ENCODE results near the gene GOLT1A.
"Not testable (repeated sequence)": the region's sequence is repeated elsewhere in the genome, so short reads cannot be mapped to it uniquely, and the experiment has no call there.

GOLT1A gene

DNA sequence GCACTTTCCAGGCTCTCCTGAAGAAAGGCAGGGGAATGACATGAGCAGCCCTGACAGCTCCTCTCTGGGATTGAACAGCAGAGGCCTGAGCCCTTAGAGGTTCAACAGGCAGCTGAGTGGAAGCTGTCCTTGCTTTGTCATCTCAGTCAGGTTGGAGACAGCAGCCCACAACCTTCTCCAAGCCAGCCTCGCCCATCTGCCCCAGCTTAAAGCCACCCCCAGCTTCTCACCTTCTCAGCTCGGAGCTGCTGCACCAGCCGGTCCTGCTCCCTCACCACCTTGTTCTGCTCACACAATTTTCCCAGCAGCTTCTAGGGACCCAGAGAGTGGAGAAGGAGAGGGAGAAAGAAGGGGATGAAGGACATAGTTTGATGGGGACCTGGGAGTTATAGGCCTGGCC lies 35.2 kb upstream of the GOLT1A start:
- DNase-seq = no peak

DNA sequence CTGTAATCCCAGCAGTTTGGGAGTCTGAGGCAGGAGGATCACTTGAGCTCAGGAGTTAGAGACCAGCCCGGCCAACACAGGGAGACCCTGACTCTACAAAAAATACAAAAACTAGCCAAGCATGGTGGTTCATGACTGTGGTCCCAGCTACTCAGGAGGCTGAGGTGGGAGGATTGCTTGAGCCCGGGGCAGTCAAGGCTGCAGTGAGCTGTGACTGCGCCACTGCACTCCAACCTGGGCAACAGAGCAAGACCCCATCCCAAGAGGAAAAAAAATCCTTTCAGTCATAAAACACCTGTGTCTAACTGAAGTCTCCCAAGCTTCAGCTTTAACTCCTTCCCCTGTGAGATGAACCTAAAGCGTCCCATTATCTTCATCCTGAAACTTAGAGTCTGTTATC lies 33.1 kb upstream of the GOLT1A start:
- no peak for DNase-seq

DNA sequence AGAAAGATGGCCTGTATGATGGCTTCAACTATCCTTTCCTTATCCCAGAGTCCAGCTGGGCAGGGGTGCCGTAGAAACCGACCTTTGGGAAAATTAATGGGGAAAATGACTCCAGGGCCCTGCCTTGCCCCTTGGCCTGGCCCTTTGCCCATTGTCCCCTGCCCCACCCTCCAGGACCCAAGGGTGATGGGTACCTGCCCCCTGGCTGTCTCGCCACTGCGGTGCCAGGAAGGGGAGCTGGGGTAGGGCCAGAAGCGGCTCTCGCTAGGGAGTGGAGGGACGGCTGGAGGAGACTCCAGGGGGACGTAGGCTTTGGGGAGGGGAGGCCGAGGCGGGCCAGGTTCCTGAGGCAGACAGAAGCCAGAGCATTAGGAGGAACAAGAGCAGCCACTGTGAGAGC lies 29.1 kb upstream of the GOLT1A start:
- no peak for DNase-seq

DNA sequence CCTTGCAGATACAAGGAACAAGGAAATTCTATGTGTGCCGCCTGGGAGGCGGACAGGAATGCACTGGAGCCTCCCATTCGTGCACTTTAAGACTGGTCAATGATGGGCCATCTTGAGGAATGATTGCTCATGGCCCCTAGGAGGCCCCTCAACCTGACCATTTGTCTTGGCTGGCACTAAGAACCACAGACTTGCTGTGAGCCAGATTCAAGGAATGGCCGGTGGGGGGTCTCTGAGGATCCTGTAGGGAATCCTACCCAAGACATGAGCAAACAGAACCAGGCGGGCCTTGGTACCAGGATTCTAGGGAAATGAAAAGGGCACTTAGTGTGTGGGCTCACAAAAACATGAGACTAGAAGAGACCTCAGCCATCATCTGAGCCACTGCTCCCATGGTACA lies 28.1 kb upstream of the GOLT1A start:
- DNase-seq = no peak

DNA sequence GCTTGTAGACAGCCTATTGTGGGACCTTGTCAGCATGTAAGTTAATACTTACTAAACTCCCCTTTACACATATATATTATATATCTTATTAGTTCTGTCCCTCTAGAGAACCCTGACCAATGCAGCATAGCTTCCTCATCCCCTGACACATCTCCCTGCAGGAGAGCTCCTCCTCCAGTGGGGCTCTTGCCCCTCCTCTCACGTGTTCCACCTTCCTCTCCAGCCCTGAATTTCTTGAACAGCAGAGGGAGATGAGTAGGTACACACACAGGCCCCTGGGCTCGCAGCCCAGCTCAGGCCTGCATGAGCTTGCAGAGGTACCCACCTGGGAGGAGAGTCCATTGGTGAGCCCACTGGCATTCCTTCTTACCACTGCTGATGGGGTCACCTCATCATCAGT lies 27.3 kb upstream of the GOLT1A start:
- no peak for DNase-seq

DNA sequence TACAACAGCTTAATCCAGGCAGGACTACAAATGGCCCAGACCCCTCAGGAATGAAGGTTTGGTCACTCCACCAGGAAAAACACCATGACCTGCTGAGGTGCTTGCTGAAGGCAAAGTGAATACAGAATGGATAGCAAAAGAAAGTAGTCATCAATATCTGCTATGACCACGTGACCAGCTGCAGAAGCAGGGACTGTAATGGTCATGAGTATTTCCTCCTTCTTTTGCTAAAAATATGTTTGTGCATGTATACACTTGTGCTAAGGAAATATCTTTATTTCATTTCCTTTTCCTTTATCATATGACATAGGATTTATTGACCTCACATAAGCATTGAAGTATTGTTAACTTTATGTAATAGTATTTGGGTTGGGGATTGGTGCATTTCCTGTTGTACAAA lies 26.4 kb upstream of the GOLT1A start:
- DNase-seq = no peak

DNA sequence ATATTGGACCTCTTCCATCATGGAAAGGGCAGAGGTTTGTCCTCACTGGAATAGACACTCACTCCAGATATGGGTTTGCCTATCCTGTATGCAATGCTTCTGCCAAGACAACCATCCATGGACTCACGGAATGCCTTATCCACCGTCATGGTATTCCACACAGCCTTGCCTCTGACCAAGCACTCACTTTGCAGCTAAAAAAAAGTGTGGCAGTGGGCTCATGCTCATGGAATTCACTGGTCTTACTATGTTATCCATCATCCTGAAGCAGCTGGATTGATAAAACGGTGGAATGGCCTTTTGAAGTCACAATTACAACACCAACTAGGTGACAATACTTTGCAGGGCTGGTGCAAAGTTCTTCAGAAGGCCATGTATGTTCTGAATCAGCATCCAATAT lies 25.6 kb upstream of the GOLT1A start:
- not testable (repeated sequence) for DNase-seq

DNA sequence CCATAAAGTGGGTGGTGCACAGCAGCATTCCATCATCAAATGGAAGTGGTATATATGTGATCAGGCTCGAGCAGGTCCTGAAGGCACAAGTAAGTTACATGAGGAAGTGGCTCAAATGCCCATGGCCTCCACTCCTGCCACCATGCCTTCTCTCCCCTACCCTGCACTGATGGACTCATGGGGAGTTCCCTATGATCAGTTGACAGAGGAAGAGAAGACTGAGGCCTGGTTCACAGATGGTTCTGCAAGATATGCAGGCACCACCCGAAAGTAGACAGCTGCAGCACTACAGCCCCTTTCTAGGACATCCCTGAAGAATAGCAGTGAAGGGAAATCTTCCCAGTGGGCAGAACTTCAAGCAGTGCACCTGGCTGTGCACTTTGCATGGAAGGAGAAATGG lies 24.7 kb upstream of the GOLT1A start:
- not testable (repeated sequence) for DNase-seq

DNA sequence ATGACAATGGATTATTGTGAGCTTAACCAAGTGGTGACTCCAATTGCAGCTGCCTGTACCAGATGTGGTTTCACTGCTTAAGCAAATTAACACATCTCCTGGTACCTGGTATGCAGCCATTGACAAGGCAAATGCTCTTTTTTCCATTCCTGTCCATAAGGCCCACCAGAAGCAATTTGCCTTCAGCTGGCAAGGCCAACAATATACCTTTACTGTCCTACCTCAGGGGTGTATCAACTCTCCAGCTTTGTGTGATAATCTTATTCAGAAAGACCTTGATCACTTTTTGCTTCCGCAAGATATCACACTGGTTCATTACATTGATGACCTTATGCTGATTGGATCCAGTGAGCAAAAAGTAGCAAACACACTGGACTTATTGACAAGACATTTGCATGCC lies 23.7 kb upstream of the GOLT1A start:
- DNase-seq = not testable (repeated sequence)

DNA sequence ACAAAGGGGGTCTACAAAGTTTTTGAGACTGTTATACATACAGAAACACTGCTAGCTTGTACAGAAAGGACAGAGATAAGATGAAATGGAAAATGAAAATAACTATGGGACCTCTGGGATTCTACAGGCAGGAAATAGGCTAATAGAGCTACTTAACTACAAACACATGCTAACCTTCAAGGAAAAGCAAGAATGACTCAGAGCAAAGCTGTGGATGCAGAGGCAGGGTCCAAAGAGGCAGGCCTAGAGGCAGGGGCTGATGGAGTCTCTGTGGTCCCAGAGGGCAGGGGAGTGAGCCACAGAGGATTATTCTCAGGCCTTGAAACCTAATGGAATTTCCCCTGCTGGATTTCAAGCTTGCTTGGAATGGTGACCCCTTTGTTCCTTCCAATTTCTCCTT lies 18.7 kb upstream of the GOLT1A start:
- DNase-seq = peak; percentile 32

DNA sequence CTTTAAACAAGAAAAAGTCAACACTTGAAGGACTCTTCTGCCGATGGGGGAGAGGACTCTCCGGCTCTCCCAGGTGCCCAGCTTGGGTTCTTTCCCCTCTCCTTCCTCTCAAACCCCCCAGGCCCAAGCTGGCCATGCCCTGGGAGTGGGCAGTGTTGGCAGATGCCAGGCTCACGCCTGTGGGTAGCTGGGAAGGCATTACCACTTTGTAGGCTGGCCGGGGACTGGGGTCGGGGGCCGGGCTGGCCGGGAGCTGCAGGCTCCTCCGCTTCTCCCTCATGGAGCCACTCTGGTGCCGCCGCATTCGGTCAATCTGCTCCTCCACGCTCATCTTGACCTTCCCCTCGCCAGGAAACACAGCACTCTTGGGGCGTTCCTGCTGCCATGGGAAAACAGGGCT lies 16.4 kb upstream of the GOLT1A start:
- no peak for DNase-seq

DNA sequence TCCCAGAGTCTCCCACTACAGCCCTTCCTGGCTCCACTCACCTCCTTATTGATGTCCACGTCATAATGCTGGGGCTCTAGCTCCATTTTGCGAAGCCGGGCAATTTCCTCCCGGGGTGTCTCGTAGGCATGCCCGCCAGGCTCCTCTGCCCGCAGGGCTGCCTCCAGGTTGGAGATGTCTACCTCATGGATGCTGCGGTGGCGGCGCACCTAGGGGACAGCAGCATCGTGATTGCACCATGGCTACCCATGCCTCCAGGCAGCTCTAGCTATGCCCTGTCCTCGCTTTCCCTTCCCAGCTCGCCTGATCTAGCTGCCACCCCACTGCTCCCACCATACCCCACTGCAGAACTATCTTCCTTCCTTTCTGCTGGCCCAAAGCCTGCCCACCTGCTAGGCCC lies 15.1 kb upstream of the GOLT1A start:
- no peak for DNase-seq

DNA sequence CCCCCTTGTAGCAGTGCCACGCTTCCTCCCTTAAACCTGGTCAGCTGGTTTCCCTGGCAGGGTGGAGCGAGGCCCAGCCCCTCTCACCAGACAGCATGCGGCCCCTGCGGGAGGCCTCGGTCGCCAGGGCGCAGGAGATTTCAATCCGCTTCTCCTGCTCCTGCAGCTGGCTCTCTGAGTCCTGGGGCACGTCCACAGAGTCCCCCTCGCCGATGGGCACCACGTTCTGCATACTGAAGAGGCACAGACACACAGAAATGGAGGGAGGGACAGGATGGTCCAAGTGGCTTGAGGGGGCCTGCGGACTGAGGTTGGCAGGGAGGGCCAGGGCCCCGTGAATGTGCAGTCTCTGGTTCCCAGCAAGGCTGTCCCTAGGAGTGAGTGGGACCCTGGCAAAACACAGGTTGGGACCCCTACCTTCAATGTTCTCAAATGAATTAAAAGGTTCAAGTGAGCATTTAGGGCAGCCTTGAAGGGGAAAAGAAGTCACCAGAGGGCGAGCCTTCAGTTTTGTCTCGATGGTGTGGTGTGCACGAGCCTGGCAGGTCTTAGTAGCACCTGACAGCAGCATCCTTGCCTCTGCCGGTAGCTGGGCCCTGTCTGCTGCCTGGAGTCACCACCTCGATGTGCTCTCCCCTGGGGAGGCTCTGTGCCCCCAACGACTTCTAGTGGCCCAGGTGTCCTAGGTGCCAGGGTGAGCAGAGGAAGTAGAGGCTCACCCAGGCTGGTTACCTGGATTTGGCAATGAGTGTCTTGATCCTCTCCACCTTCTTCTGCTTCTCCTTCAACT lies 14.4 kb upstream of the GOLT1A start:
- DNase-seq = no peak

DNA sequence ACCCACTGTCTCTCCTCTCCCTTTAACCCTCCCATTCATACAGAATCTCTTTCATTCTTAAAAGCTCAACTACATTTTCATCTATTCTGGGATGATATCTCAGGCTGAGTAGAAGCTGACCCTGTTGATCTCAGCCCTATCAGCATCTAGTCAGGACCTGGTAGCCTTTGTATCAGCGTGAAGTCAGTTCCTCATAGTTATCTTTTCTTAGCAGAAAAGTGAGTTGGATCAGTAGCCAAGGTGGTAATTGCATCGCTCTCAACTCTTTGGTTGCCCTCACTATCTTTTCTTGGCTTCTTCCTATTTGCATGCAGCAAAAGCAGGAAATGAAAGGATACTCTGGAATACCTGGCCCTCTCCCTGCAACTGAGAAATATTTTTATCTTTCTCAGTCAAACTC lies 13.6 kb upstream of the GOLT1A start:
- DNase-seq = no peak

DNA sequence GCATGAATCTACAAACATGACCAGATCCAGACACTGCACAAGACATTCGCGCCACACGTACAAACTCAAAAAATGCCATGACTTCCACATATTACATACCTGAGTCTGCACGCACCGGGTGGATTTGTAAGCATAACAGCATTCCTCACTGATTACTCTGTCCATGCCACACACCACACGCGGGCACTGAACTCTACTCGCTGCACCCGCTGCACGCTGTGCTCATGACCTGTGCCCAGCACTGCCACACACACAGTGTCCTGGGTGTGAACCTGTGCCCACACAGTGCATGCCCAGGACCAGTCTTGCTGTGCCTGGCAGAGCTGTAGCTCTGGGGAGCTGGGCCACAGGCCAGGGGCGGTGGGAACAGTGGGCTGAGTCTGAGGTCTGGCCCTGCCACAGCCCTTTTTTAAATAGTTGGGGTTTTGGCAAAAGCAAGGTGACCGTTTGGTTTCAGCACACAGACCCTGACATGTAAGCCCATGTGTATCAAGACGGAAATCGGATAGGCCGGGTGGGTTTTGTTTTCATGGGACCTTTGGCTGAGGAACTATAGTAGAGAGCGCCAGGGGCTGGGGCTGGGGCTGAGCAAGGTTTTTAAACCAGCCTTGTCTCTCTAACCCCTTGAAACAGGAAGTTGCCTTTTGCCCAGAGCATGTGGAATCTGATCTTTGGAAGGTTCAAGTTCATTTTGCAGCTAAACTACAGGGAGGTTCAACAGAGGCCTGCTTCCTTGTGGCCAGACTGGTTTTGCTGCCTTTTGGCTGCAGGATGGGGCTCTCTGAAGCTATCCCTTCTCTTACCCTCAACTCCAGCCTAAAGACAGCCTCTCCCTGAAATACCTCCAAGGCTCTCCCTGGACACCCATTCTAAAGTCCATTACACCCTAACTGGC lies 12.3 kb upstream of the GOLT1A start:
- no peak for DNase-seq

DNA sequence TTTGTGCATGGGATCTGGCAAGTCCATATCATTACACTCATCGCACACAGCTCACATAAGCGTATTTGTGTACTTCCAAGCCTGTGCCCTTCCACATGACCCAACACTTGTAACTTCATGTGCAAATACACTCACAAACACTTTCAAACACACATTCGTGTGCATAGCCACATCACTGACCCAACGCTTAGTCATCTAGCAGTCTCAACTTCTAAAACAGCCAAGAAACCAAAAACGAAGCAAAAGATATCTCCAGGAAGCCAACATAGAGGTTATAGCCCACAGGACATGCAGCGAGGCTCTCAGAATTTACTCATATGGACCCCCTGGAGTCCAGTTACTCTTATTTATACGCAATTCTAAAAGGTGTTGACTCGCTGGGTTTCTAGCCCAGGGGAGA lies 10.9 kb upstream of the GOLT1A start:
- no peak for DNase-seq

DNA sequence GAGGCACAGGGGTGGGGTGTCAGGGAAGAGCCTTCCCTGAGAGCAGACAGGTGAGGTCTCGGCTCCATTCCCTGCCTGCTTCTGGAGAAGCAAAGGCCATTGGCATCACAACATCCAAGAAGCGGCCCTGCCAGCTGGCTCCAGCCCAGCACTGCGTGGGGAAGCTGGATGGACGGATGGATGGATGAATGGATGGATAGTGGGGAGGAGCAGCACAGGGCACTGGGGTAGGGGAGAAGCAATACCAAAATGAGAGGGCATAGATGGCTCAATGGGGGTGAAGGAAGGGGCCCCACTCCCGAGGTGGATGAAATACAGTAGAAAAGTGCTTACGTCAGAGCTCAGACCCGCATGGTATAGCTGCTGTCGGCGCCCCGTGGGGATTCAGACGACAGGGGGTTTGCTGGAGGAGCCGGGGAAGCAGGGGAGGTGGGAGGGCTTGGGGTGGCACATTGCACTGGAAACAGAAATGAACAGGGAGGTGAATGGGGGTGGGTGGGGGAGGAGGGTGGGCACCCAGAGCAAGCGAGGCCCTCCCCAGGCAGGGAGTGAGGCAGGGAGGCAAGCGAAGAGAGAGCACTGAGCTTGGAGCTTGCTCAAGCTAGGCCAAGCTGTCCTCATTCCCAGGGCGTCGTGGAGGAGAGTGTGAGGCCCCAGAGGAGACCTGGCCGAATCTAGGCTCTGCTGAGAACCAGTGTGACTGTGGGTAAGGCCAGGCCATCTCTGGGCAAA lies 9.5 kb upstream of the GOLT1A start:
- no peak for DNase-seq

DNA sequence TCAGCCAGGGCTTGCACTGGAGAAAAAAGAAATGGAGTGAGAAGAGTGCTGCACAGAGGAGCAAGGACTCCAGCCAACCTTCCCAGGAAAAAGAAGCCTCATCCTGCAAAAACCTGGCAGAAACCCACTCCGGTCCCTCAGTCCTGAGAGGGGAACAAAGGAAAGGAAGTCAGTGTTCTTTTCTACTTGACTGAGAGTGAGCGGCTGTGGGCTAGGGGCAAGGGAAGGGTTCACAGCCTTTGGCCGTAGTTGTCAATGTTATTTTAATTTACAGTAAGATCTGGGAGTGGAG lies 8.9 kb upstream of the GOLT1A start:
- no peak for DNase-seq

DNA sequence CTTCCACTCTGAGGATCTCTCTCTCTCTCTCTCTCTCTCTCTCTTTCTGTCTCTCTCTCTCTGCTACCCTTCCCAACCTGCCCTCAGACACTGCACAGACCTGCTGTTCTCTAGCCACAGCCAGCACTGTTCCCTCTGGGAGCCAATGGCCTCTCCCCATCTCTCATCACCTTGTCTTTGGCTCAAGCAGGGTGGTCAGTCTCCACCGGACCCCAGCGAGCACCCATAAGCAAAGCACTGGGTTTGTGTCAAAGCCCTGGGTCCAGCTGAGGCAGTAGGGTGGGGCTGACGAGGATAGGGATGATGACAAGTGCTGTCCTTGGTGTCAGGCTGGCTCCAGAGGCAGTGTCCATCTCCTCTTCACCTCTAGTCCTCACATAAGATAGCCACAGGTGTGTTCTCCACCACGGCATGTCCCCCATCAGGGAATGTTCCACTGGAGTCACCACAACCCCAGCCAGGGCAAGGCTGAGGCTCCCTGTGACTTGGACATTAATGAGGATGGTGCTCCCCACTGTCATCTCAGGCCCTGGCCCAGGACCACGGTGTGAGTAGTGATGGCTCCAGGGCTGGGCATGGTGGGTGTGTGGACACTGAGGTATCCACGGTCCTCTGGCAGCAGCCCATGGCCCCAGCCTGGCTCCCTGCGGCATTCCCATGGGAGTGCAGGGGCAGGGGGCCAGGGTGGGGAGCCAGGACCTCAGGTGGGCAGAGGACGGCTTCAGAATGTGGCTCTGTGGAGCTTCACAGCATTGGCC lies 8.4 kb upstream of the GOLT1A start:
- DNase-seq = no peak

DNA sequence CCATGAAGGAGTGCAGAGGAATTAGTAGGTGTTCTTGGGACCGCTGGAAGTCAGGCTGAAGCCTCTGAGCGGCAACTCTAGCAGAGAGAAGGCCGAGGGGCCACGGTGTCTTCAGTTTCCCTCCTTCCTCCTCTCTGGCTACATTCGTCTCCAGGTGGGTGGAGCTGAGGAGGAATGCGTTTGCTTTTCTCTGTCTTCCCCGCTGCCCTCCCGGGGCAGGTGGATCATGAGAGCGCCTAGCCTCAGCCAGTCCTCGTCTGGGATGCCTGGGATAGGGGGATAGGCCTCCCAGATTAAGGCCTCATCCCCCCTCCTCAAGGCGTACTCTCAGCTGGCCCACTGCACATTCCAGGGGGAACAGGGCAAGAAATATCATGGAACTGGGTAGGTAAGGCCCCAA lies 7.5 kb upstream of the GOLT1A start:
- no peak for DNase-seq

DNA sequence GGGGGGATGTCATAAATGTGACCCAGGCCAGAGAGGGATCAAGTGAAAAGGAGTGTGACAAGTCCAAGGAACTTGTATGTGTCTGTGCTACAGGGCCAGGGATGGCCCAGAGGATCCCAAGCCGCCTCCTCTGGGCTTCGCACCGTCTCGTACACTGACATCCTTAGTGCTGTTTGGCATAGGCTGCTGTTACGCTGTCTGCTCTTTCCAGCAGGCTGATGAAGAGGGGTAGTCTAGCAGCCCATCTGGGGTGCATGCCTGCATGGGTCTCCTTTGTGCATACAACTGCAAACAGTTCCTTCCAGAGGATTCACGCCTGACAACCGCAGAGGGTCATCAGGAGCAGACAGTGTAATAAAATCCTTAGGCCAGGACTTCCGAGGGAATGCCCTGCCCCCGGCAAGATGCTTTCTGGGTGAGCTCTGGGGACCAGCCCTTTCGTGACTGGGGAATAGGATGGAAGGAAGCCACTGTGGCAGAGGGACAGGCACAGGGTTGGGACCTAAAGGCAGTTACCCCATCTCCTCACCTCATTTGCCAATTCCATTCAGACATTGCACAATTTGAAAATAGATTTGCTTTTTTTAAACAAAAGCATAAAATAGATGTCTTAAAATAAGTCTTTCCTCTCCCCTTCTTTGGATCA lies 6.3 kb upstream of the GOLT1A start:
- DNase-seq = no peak

DNA sequence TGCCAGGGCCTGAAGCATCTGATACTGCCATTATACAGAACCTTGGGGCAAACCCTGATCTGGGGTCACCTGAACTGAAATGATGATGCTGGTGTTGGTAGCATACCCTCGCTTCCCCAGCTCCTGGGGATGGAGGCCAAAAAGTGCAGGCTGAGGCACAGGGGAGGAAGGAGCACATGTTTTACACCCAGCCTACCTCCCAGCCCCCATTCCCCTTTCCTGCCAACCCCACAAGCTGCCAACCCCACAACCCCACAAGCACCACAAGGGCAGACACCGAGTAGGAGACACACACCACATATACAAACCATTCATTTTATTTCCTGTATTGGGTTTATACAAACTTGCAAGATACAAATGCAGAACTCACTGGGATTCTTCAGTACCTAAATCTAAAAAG lies 4.8 kb upstream of the GOLT1A start:
- DNase-seq = no peak

DNA sequence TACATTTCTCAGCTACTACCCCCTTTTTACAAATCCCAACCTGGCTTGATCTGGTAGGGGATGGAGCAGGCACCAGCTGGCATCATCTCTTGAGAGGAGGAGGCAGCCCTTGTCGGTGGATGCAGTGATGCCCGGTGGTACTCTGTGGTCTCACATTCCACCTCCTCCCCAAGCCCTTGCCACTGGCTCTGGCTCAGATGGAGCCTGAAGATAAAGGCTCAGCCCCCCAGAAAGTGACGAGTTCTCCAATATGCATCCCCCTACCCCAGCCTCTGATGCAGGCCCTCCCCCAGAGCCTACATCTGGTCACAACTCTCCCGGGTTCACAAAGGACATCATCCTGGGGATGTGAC lies 3.8 kb upstream of the GOLT1A start:
- no peak for DNase-seq
